GM18873 (cell line): Measurements from ENCODE around the gene MED14.
"Not testable (repeated sequence)": the region's sequence is repeated elsewhere in the genome, so short reads cannot be mapped to it uniquely, and the experiment has no call there.

Experiments
- ATAC-seq: cut with Tn5 transposase; IDR thresholded peaks from one replicate; pipeline ENCODE4 v1.9.1; 2021; ENCODE audit warnings: mild to moderate bottlenecking, moderate library complexity, moderate number of reproducible peaks; ENCODE audit not compliant: unreplicated experiment, low FRiP score

Gene MED14

GRCh38 chrX:40732499-40732898, 2.8 kb downstream of the MED14 start:
- not testable (repeated sequence) for ATAC-seq

GRCh38 chrX:40729598-40730584, 5.5 kb downstream of the MED14 start:
- no peak for ATAC-seq

GRCh38 chrX:40727581-40728252, 7.6 kb downstream of the MED14 start:
- ATAC-seq, result no peak

- no peak for ATAC-seq
Observed at GRCh38 chrX:40727093-40727492, 8.2 kb downstream of the MED14 start.

- no peak for ATAC-seq
Observed at GRCh38 chrX:40722930-40723329, 12.4 kb downstream of the MED14 start.

- ATAC-seq, result no peak
Observed at GRCh38 chrX:40721489-40722106, 13.7 kb downstream of the MED14 start.

- no peak for ATAC-seq
Observed at GRCh38 chrX:40720792-40721191, 14.6 kb downstream of the MED14 start.

GRCh38 chrX:40720339-40720738, 15.0 kb downstream of the MED14 start:
- no peak for ATAC-seq

GRCh38 chrX:40719731-40720130, 15.6 kb downstream of the MED14 start:
- ATAC-seq, result no peak

- ATAC-seq, result no peak
Observed at GRCh38 chrX:40719218-40719617, 16.1 kb downstream of the MED14 start.

- no peak for ATAC-seq
Observed at GRCh38 chrX:40709395-40709794, 25.9 kb downstream of the MED14 start.

GRCh38 chrX:40705658-40706312, 29.6 kb downstream of the MED14 start:
- ATAC-seq, result no peak

GRCh38 chrX:40700640-40701342, 34.6 kb downstream of the MED14 start:
- no peak for ATAC-seq

- no peak for ATAC-seq
Observed at GRCh38 chrX:40698851-40699250, 36.5 kb downstream of the MED14 start.

- no peak for ATAC-seq
Observed at GRCh38 chrX:40694802-40695201, 40.5 kb downstream of the MED14 start.

- ATAC-seq, result no peak
Observed at GRCh38 chrX:40688929-40689328, 46.4 kb downstream of the MED14 start.

GRCh38 chrX:40687169-40687568, 48.2 kb downstream of the MED14 start:
- ATAC-seq, result no peak

- no peak for ATAC-seq
Observed at GRCh38 chrX:40685362-40685918, 49.9 kb downstream of the MED14 start.

GRCh38 chrX:40684092-40684491, 51.2 kb downstream of the MED14 start:
- ATAC-seq, result no peak

GRCh38 chrX:40683245-40683644, 52.1 kb downstream of the MED14 start:
- no peak for ATAC-seq
